Stimulated activated naive B cell treated with anti-CD40 and anti-IgM and Interleukin-4, amounts not matched to agents 10 μg/mL and 1 μg/mL and 100 μg/mL, for 72 hours (primary cell): ENCODE measurements around the gene GSPT1.
"Not testable (repeated sequence)": the region's sequence is repeated elsewhere in the genome, so short reads cannot be mapped to it uniquely, and the experiment has no call there.

Experiments
- ATAC-seq, 2 donors: fragments of 150-1000 bp; cut with Tn5 transposase; replicated peaks; 2 replicates each; pipeline ENCODE4 v1.10.0; 2021; ENCODE audit warnings: moderate library complexity in 1 of 2
- DNase-seq: peaks from one replicate; pipeline ENCODE4 v3.0.0; 2021
- H3K27ac Mint-ChIP-seq: one replicate; pipeline ENCODE4 v1.8.0; 2022; ENCODE audit warnings: mild to moderate bottlenecking, mixed read lengths
- H3K27me3 Mint-ChIP-seq, 2 donors: one replicate each; pipeline ENCODE4 v1.8.0; 2022; ENCODE audit warnings: mixed read lengths in 2 of 2
- H3K36me3 Mint-ChIP-seq, 2 donors: one replicate each; pipeline ENCODE4 v1.8.0; 2022; ENCODE audit warnings: mixed read lengths in 2 of 2, mild to moderate bottlenecking in 1 of 2
- H3K4me1 Mint-ChIP-seq, 2 donors: one replicate each; pipeline ENCODE4 v1.8.0; 2022; ENCODE audit warnings: mixed read lengths in 2 of 2, mild to moderate bottlenecking in 1 of 2
- H3K4me3 Mint-ChIP-seq, 2 donors: one replicate each; pipeline ENCODE4 v1.8.0; 2022; ENCODE audit warnings: mild to moderate bottlenecking in 2 of 2, mixed read lengths in 2 of 2, moderate library complexity in 1 of 2
- H3K9me3 Mint-ChIP-seq, 2 donors: one replicate each; pipeline ENCODE4 v1.8.0; 2022; ENCODE audit warnings: mixed read lengths in 2 of 2, mild to moderate bottlenecking in 1 of 2

The GSPT1 gene

DNA sequence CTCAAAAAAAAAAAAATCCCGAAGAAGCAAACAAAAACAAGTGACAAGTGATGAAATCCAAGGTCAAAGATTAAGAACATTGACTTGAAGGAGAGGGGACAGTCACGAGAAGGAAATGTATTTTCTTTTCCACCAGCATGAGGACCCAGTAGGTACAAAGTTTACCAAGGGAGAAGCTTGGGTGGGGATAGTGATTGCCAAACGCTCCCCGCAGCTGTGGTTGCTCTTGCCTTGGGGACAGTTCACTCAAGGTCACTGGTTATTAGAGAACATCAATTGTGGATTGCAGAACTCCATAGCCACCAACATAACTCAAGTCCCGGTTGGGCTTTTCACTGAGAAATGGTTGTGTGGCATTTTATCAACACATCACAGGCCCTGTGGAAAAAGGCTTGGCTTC is 91.4 kb downstream of the GSPT1 start:
- Mint-ChIP-seq H3K4me1 (no peaks in the 10 kb centered on the region), H3K9me3 (no peaks in the 10 kb centered on the region), H3K4me3 (no peak overlapping the region), H3K27me3 (no peaks in the 10 kb centered on the region), H3K27ac (no peak overlapping the region), H3K36me3 (no peaks in the 10 kb centered on the region)
- DNase-seq = no peak
- ATAC-seq = no peak

DNA sequence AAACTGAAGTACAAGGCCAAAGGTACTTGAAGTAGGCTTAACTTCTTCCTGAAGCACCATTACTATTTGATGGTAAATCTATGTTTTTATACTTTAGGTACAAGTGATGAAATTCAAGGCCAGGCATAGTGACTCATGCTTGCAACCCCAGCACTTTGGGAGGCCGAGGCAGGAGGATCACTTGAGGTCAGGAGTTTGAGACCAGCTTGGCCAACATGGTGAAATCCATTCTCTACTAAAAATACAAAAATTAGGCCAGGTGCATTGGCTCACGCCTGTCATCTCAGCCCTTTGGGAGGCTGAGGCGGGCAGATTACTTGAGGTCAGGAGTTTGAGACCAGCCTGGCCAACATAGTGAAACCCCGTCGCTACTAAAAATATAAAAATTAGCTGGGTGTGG is 92.1 kb downstream of the GSPT1 start:
- H3K36me3 Mint-ChIP-seq, H3K4me1 Mint-ChIP-seq, DNase-seq, H3K9me3 Mint-ChIP-seq, ATAC-seq, H3K27ac Mint-ChIP-seq, H3K27me3 Mint-ChIP-seq, H3K4me3 Mint-ChIP-seq: not testable (repeated sequence)

DNA sequence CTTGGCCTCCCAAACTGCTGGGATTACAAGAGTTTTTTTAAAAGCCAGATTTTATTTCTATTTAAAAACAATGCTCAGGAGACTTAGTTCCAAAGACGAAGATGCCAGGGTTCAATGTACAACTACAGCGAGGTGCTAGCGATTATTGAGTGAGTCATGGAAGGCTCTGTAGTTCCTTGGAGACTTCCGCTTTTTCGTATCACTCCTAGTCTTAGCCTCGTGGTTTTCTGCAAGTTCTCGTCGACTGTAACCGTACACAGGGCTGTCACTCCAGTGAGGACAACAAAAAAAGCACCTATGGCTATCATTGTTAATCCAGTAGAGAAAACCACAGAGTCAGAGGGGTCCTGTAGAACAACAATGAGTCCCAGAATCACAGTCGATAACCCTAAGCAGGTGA is 96.0 kb downstream of the GSPT1 start:
- peak; percentile 65 to 68 for ATAC-seq
- Mint-ChIP-seq H3K4me1 (no peaks in the 10 kb centered on the region), H3K9me3 (no peaks in the 10 kb centered on the region), H3K4me3 (no peak overlapping the region), H3K27me3 (no peaks in the 10 kb centered on the region), H3K36me3 (no peaks in the 10 kb centered on the region), H3K27ac (no peak overlapping the region)
- no peak for DNase-seq

DNA sequence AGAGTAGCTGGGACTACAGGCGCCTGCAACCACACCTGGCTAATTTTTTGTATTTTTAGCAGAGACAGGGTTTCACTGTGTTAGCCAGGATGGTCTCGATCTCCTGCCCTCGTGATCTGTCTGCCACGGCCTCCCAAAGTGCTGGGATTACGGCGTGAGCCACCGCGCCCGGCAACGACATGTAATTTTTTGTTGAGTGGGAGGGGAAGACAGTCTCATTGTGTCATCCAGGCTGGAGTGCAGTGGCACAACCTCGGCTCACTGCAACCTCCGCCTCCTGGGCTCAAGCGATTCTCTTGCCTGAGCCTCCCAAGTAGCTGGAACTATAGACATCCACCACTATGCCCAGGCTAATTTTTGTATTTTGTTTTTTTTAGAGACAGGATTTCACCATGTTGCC is 96.8 kb downstream of the GSPT1 start:
- DNase-seq, H3K27ac Mint-ChIP-seq, ATAC-seq, H3K36me3 Mint-ChIP-seq, H3K9me3 Mint-ChIP-seq, H3K4me1 Mint-ChIP-seq, H3K27me3 Mint-ChIP-seq, H3K4me3 Mint-ChIP-seq: not testable (repeated sequence)
